Activated CD8-positive, alpha-beta T cell treated with anti-CD3 and anti-CD28 coated beads, Interleukin-2, amount 10 ng/mL, durations not matched to agents 7 days and 5 days (primary cell): ENCODE measurements around the gene PMP22. TPM values are rescaled to one million over a fixed set of nuclear protein-coding genes. Genes with fewer than 3 reads are reported as not detected.

ENCODE experiments used
- ATAC-seq: fragments of 150-1000 bp; cut with Tn5 transposase; one replicate; pipeline ENCODE4 v1.10.0; 2021; ENCODE audit warnings: moderate library complexity
- CTCF ChIA-PET: fragments of 350-600 bp; sonication (Branson Sonifier 250); formaldehyde crosslinking; loops from one replicate; lab custom pipeline; 2021; ENCODE audit warnings: antibody characterized with exemption; lab: Charles Lee
- POLR2A ChIA-PET: fragments of 350-600 bp; sonication (Branson Sonifier 250); formaldehyde crosslinking; loops from one replicate; lab custom pipeline; 2021; ENCODE audit warnings: antibody characterized with exemption; lab: Charles Lee
- DNase-seq: peaks from one replicate; pipeline ENCODE4 v3.0.0-alpha.2; 2020
- H3K27ac Mint-ChIP-seq: one replicate; pipeline ENCODE4 v1.8.0; 2021; ENCODE audit warnings: mild to moderate bottlenecking, mixed read lengths
- H3K27me3 Mint-ChIP-seq: one replicate; pipeline ENCODE4 v1.8.0; 2021; ENCODE audit warnings: low read depth, mixed read lengths
- H3K36me3 Mint-ChIP-seq: one replicate; pipeline ENCODE4 v1.8.0; 2021; ENCODE audit warnings: low read depth, mixed read lengths
- H3K4me1 Mint-ChIP-seq: one replicate; pipeline ENCODE4 v1.8.0; 2021; ENCODE audit warnings: low read depth, mixed read lengths
- H3K4me3 Mint-ChIP-seq: one replicate; pipeline ENCODE4 v1.8.0; 2021; ENCODE audit warnings: mild to moderate bottlenecking, mixed read lengths
- H3K9me3 Mint-ChIP-seq: one replicate; pipeline ENCODE4 v1.8.0; 2022; ENCODE audit warnings: mixed read lengths; ENCODE audit not compliant: insufficient read depth
- total RNA-seq, 2 experiments: library from RNA; stranded (reverse); gene quantifications; one replicate each; pipeline ENCODE4 v1.2.3, GENCODE V29; 2021

PMP22 gene
- total RNA-seq, 2 experiments from 2014 or later, result not detected

DNA sequence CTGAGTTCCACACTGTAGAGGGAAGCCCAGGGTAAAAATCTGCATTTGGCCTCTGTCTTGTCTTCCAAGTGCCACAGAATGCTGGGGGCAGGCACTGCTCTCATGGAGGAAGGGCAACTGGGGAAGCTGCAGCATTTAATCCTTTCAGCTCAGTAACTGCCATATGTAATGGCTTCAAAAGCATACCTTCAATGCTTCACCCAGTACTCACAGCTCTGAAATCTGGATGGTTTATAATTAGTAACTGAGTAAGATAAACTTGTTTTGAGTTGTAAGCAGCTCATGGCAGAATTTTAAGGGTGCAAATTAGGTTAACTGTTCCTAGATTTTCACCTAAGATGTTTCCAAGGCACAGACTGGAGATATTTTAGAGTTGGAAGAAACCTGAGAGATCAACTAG lies 24.5 kb downstream of the PMP22 start:
- Mint-ChIP-seq H3K4me3 (no peak overlapping the region), H3K36me3 (no peaks in the 10 kb centered on the region), H3K27ac (no peak overlapping the region), H3K27me3 (peaks cover 5% of the 10 kb centered on the region), H3K9me3 (no peaks in the 10 kb centered on the region), H3K4me1 (peaks cover 10% of the 10 kb centered on the region)
- ATAC-seq (no peak), DNase-seq (no peak)
- POLR2A ChIA-PET, result no interaction called here
- CTCF ChIA-PET, result interaction anchor here (1.4 kb wide), 1 partner anchor 16 kb away, joined by 3 read pairs; no protein-coding TSS in a partner anchor

GRCh38 chr17:15239491-15239890 lies 25.6 kb downstream of the PMP22 start:
- peaks cover 5% of the 10 kb centered on the region for H3K27me3 Mint-ChIP-seq
- CTCF ChIA-PET, result no interaction called here
- DNase-seq (no peak), ATAC-seq (no peak)
- no peaks in the 10 kb centered on the region for H3K36me3 Mint-ChIP-seq
- H3K9me3 Mint-ChIP-seq, result no peaks in the 10 kb centered on the region
- H3K4me3 Mint-ChIP-seq, result no peak overlapping the region
- POLR2A ChIA-PET, result no interaction called here
- H3K4me1 Mint-ChIP-seq, result peaks cover 10% of the 10 kb centered on the region
- H3K27ac Mint-ChIP-seq, result no peak overlapping the region

DNA sequence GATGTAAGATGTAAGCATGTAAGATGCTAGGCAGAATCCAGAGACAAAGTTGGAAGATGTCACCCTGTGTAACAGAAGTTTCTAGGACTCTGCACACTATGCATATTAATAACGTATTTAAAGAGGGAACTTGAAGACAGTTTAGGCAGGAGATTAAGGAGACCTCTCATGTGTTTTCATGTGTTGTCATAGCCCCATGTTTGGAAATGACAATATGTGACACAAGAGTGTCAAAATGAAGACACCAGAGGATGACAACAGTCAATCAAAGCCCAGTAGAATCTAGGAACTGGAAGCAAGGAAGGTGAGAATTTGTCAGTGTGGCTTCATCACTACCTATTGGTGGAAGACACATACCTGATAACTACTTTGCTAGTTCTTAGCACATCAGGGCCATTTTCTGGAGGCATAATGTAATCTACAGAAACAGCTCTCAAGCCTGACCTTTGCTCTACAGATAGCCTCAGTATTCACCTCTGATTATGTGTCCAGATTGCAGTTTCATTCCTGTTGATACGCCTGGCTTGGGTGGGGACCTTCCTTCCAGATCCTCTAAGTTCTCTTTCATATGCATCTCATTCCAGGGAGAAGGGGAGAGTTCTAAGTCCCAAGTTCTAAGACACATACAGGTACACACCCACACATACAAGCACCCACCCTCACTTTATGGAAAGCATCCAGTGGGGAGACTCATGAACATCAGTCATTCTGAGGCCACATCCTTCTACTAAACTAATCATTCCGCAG lies 26.3 kb downstream of the PMP22 start:
- POLR2A ChIA-PET, result no interaction called here
- no peak for ATAC-seq
- Mint-ChIP-seq H3K9me3 (no peaks in the 10 kb centered on the region), H3K27me3 (peaks cover 5% of the 10 kb centered on the region), H3K4me1 (peaks cover 10% of the 10 kb centered on the region), H3K4me3 (no peak overlapping the region), H3K27ac (no peak overlapping the region), H3K36me3 (no peaks in the 10 kb centered on the region)
- CTCF ChIA-PET, result interaction anchor here (1.7 kb wide), 1 partner anchor 19 kb away, joined by 5 read pairs; no protein-coding TSS in a partner anchor
- DNase-seq, result no peak

DNA sequence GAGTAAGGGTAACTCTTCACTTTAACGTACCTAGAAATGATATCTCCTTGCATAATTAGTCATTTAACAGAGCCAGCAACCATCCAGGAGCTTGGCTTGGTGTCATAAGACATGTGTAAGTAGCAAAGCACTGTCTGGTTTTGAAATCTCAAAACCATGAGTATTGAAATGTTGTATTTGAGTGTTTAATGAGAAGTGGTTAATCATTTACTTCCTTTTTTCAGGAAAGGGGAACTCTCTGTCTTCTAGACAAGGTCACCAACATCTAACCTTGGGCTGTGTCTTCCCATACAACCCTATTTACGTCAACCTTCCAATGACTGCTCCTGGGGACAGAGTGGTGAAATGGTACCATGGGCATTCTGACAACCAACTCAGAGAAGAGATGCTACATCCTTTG lies 27.1 kb downstream of the PMP22 start:
- H3K27ac Mint-ChIP-seq, result no peak overlapping the region
- peaks cover 2% of the 10 kb centered on the region for H3K27me3 Mint-ChIP-seq
- no peaks in the 10 kb centered on the region for H3K36me3 Mint-ChIP-seq
- POLR2A ChIA-PET, result no interaction called here
- H3K4me1 Mint-ChIP-seq, result peaks cover 10% of the 10 kb centered on the region
- CTCF ChIA-PET, result interaction anchor here (1.7 kb wide), 1 partner anchor 20 kb away, joined by 5 read pairs; no protein-coding TSS in a partner anchor
- H3K9me3 Mint-ChIP-seq, result no peaks in the 10 kb centered on the region
- ATAC-seq (no peak), DNase-seq (no peak)
- no peak overlapping the region for H3K4me3 Mint-ChIP-seq

DNA sequence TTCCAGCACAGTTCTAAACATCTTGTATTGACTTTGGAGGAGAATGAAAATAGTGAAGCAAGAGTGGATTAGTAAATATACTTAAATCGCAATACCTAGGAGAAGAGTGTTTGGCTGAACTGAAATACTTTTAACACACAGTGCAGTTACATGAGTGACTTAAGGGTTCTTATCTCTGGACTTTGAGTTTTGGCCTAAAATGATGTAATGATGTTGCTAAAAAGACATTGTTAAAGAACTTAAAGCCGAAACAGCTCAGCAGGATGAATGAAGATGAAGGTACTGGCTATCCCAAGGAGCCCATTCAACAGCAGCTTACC lies 28.1 kb downstream of the PMP22 start:
- H3K27me3 Mint-ChIP-seq, result peaks cover 2% of the 10 kb centered on the region
- POLR2A ChIA-PET, result no interaction called here

GRCh38 chr17:15236281-15237105 lies 28.6 kb downstream of the PMP22 start:
- H3K4me1 Mint-ChIP-seq, result peaks cover 10% of the 10 kb centered on the region
- no peak overlapping the region for H3K27ac Mint-ChIP-seq
- no peaks in the 10 kb centered on the region for H3K9me3 Mint-ChIP-seq
- DNase-seq (no peak), ATAC-seq (no peak)
- H3K4me3 Mint-ChIP-seq, result no peak overlapping the region
- H3K36me3 Mint-ChIP-seq, result no peaks in the 10 kb centered on the region
- peaks cover 2% of the 10 kb centered on the region for H3K27me3 Mint-ChIP-seq
- CTCF ChIA-PET, result interaction anchor here (1.3 to 2.6 kb wide), 2 partner anchors 21 to 267 kb away, joined by 3 to 13 read pairs; no protein-coding TSS in a partner anchor
- POLR2A ChIA-PET, result no interaction called here

More for the DNA sequence above, 28.1 kb downstream of the PMP22 start:
- Mint-ChIP-seq H3K27ac (no peak overlapping the region), H3K4me3 (no peak overlapping the region), H3K4me1 (peaks cover 10% of the 10 kb centered on the region), H3K36me3 (no peaks in the 10 kb centered on the region), H3K9me3 (no peaks in the 10 kb centered on the region)
- DNase-seq, result no peak
- ATAC-seq, result no peak
- CTCF ChIA-PET, result interaction anchor here (1.3 to 2.6 kb wide), 2 partner anchors 21 to 266 kb away, joined by 3 to 13 read pairs; no protein-coding TSS in a partner anchor

DNA sequence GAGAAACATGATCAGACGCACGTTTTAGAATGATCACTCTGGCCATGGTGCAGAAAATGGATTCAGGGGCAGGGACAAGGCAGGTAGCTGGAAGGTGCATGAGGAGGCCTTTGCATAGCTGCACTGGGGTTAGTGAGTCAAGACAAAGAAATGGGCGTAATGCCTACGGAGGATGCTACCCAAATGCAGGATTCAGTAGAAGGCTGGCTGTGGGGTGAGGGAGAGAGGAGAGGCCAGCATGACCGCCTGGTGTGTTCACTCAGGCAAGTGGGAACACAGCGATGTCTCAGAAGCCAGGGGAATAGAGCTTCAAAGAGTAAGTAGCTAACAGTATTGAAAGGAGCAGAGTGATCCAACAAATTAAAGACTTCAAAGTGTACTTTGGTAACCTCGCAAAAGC lies 31.2 kb downstream of the PMP22 start:
- Mint-ChIP-seq H3K27me3 (no peaks in the 10 kb centered on the region), H3K36me3 (no peaks in the 10 kb centered on the region), H3K4me3 (no peak overlapping the region), H3K9me3 (no peaks in the 10 kb centered on the region), H3K4me1 (peaks cover 10% of the 10 kb centered on the region), H3K27ac (no peak overlapping the region)
- CTCF ChIA-PET, result interaction anchor here (1.3 kb wide), 1 partner anchor 17 kb away, joined by 3 read pairs; no protein-coding TSS in a partner anchor
- DNase-seq (no peak), ATAC-seq (no peak)
- POLR2A ChIA-PET, result interaction anchor here (0.6 kb wide), 1 partner anchor 128 kb away, joined by 3 read pairs; no protein-coding TSS in a partner anchor

DNA sequence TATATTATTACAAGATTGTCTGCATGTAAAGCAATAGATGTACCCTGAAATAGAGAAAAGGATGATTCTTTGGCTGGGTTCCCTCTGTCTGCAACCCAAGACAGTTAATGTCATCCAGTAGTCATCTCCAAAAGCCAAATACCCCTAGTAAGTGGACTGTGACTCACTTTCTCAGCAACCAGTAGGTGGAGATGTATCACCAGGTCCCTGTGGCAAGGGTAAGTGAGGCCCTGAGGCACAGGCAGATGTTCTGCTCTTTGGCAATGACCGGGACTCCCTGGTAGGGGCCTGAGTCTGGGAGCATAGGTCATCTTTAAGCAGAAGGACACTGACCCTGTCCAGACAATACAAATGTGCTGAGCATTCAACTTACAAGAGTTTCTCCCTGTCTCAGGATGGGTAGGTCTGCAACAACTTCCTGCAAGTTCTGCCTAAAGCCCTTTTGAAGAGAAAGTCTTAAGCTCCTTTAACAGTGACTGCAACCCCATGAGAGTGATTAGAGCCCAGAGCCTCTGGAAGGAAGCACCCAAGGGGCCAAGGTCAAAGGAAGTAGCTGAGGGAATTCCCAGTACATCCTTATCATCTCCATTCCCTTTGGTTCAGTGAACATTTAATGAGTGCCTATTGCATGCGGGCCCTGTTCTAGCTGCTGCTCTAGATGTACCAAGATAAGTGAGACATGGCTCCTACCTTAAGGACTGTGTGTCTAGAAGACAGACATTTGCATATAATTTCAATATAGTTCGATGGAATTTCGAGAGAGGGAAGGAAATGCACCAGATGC lies 31.9 kb downstream of the PMP22 start:
- H3K36me3 Mint-ChIP-seq, result no peaks in the 10 kb centered on the region
- no peak overlapping the region for H3K4me3 Mint-ChIP-seq
- H3K27ac Mint-ChIP-seq, result no peak overlapping the region
- CTCF ChIA-PET, result interaction anchor here (1.3 kb wide), 1 partner anchor 16 kb away, joined by 3 read pairs; no protein-coding TSS in a partner anchor
- H3K27me3 Mint-ChIP-seq, result no peaks in the 10 kb centered on the region
- peaks cover 10% of the 10 kb centered on the region for H3K4me1 Mint-ChIP-seq
- POLR2A ChIA-PET, result no interaction called here
- DNase-seq, result no peak
- H3K9me3 Mint-ChIP-seq, result no peaks in the 10 kb centered on the region
- no peak for ATAC-seq

- Mint-ChIP-seq H3K9me3 (no peaks in the 10 kb centered on the region), H3K36me3 (no peaks in the 10 kb centered on the region), H3K27ac (no peak overlapping the region), H3K4me1 (peaks cover 10% of the 10 kb centered on the region), H3K27me3 (no peaks in the 10 kb centered on the region), H3K4me3 (no peak overlapping the region)
- ATAC-seq (no peak), DNase-seq (no peak)
- ChIA-PET CTCF (interaction anchor here (1.3 kb wide), 1 partner anchor 16 kb away, joined by 3 read pairs; no protein-coding TSS in a partner anchor), POLR2A (no interaction called here)
Measured at GRCh38 chr17:15232517-15232915, 32.6 kb downstream of the PMP22 start.

DNA sequence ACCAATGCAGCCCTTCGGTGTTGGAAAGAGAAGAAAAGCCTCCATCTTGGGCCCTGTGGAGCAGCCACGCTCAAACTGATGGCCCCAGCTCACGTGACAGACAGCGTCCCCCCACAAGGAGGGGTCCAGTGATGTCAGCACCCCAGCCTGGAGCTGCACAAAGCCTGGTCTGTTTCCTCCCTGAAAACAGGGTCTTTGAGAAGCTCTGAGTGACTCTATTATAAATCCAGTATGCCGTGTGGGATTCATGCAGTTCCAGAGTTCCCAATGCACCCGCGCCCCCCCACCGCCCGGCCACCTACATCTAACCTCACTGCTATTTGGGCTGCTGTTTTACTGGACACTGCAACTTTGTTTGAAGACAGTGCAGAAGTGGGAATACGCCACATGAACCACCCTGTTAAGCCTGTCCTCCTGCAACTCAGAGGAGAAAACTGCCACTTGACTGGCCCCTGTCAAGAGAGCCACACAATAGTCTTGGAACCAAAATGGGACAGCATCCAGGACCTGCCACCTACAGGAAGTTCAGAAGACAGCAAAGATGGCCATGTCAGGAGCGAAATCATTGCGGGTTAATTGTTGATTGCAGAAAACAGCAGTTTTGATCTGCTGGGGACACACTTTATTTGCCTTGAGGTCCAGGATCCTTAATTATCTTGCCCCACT lies 33.1 kb downstream of the PMP22 start:
- CTCF ChIA-PET, result no interaction called here
- DNase-seq (no peak), ATAC-seq (no peak)
- H3K36me3 Mint-ChIP-seq, result no peaks in the 10 kb centered on the region
- no peak overlapping the region for H3K27ac Mint-ChIP-seq
- H3K4me1 Mint-ChIP-seq, result peaks cover 10% of the 10 kb centered on the region
- H3K27me3 Mint-ChIP-seq, result no peaks in the 10 kb centered on the region
- H3K4me3 Mint-ChIP-seq, result no peak overlapping the region
- POLR2A ChIA-PET, result no interaction called here
- H3K9me3 Mint-ChIP-seq, result no peaks in the 10 kb centered on the region

- ATAC-seq, result no peak
- Mint-ChIP-seq H3K27me3 (peaks cover 2% of the 10 kb centered on the region), H3K4me3 (no peak overlapping the region), H3K27ac (no peak overlapping the region), H3K36me3 (no peaks in the 10 kb centered on the region), H3K4me1 (peaks cover under 1% of the 10 kb centered on the region), H3K9me3 (no peaks in the 10 kb centered on the region)
- ChIA-PET CTCF (no interaction called here), POLR2A (no interaction called here)
- DNase-seq, result no peak
Measured at GRCh38 chr17:15230866-15231265, 34.3 kb downstream of the PMP22 start.
